ENCODE results near the gene PDPN. TPM values are rescaled to one million over a fixed set of nuclear protein-coding genes. Genes with fewer than 3 reads are reported as not detected.

PDPN gene
- total RNA-seq: 10 to 100 TPM in 2 of 4 donors, 1 to 10 TPM in 2; 3.9 to 21.4 (median 14.3) TPM

GRCh38 chr1:13583595-13583965 lies at the start of gene PDPN:
PDPN (plus strand) TSS chr1:13583832; CDS start chr1:13584034, 202 bp downstream.
- H3K27me3 ChIP-seq: peaks cover 3% of the 10 kb centered on the region
- no peaks in the 10 kb centered on the region for H3K9me3 ChIP-seq
- TF ChIP-seq CTCF (IDR thresholded peaks at IDR 0.05): no peak
- no peak for TF ChIP-seq POLR2A (IDR thresholded peaks at IDR 0.05)
- intact Hi-C loops (cut with DNase I): no loop called here
- H3K4me1 ChIP-seq: peaks cover 4% of the 10 kb centered on the region in 2 donors
- peak in 1 of 2 donors; percentile 4 for DNase-seq
- no peaks in the 10 kb centered on the region for H3K36me3 ChIP-seq
- H3K27ac ChIP-seq: peak within 1 kb of the TSS in 2 of 3 donors; percentile 22 to 43
- 2 to 6% methylated on average over 27 to 29 of the region's 29 CpGs for WGBS, 2 donors
- no peak within 1 kb of the TSS for H3K4me3 ChIP-seq (replicated peaks in 1 of 3)

GRCh38 chr1:13535227-13535626 lies 48.4 kb upstream of the PDPN start:
- no peak for DNase-seq
- Histone ChIP-seq H3K9me3 (no peaks in the 10 kb centered on the region), H3K4me1 (no peaks in the 10 kb centered on the region), H3K4me3 (replicated peaks in 1 of 3) (no peak overlapping the region), H3K27ac (no peak overlapping the region), H3K27me3 (no peaks in the 10 kb centered on the region), H3K36me3 (no peaks in the 10 kb centered on the region)
- 85 to 94% methylated on average over 6 of the region's 6 CpGs for WGBS, 2 donors
- no peak for TF ChIP-seq POLR2A (IDR thresholded peaks at IDR 0.05)
- no peak for TF ChIP-seq CTCF (IDR thresholded peaks at IDR 0.05)
- intact Hi-C loops (cut with DNase I): no loop called here

- H3K4me1 ChIP-seq: no peaks in the 10 kb centered on the region
- WGBS, 2 donors: 60 to 63% methylated on average over 4 of the region's 4 CpGs
- H3K27me3 ChIP-seq: no peaks in the 10 kb centered on the region
- H3K4me3 ChIP-seq (replicated peaks in 1 of 3): no peak overlapping the region
- intact Hi-C loops (cut with DNase I): no loop called here
- DNase-seq: no peak
- no peaks in the 10 kb centered on the region for H3K36me3 ChIP-seq
- TF ChIP-seq CTCF (IDR thresholded peaks at IDR 0.05) (no peak), POLR2A (IDR thresholded peaks at IDR 0.05) (no peak)
- no peaks in the 10 kb centered on the region for H3K9me3 ChIP-seq
- no peak overlapping the region for H3K27ac ChIP-seq
Observed at GRCh38 chr1:13536571-13536970, 47.1 kb upstream of the PDPN start.

GRCh38 chr1:13538832-13539231 lies 44.8 kb upstream of the PDPN start:
- no peaks in the 10 kb centered on the region for H3K9me3 ChIP-seq
- H3K27me3 ChIP-seq: no peaks in the 10 kb centered on the region
- no peaks in the 10 kb centered on the region for H3K36me3 ChIP-seq
- WGBS, 2 donors: 88 to 100% methylated on average over 2 of the region's 2 CpGs
- no peak overlapping the region for H3K4me3 ChIP-seq (replicated peaks in 1 of 3)
- intact Hi-C loops (cut with DNase I): no loop called here
- no peaks in the 10 kb centered on the region for H3K4me1 ChIP-seq
- no peak for DNase-seq
- no peak overlapping the region for H3K27ac ChIP-seq
- TF ChIP-seq CTCF (IDR thresholded peaks at IDR 0.05) (no peak), POLR2A (IDR thresholded peaks at IDR 0.05) (no peak)

- Histone ChIP-seq H3K36me3 (no peaks in the 10 kb centered on the region), H3K27ac (no peak overlapping the region), H3K9me3 (no peaks in the 10 kb centered on the region), H3K4me3 (replicated peaks in 1 of 3) (no peak overlapping the region), H3K4me1 (no peaks in the 10 kb centered on the region), H3K27me3 (no peaks in the 10 kb centered on the region)
- no peak for DNase-seq
- intact Hi-C loops (cut with DNase I): no loop called here
- 96 to 100% methylated on average over 1 to 2 of the region's 2 CpGs for WGBS, 2 donors
- TF ChIP-seq POLR2A (IDR thresholded peaks at IDR 0.05): no peak
- TF ChIP-seq CTCF (IDR thresholded peaks at IDR 0.05): no peak
Observed at GRCh38 chr1:13539683-13540082, 43.9 kb upstream of the PDPN start.
